ENCODE results near the gene PRKAA1. TPM values are rescaled to one million over a fixed set of nuclear protein-coding genes. Genes with fewer than 3 reads are reported as not detected.

The PRKAA1 gene
- polyA plus RNA-seq, 2 of the 4 experiments (the other 2 are of a cell fraction) = 51.5 to 107 TPM

DNA sequence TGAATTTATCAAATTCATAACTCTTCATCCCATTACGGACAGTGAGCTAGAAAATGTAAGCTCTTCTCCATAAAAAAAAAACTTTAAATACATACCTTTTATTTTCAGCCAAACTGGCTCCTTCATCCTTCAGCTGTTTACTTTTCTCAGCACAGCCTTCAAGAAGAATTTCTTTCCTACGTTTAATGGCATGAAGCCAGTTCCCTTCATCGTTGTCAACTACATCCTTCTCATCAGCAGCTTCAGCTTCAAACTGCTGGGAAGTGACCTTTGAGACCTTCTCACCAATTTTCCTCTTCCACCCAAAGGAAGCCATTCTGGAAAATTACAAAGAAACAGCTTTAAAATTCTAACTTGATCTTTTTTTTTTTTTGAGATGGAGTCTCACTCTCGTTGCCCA lies 51.5 kb downstream of the PRKAA1 start:
- FAIRE-seq (no peak), DNase-seq (ENCODE audit: low read depth in 1 of 2, low spot score in 1 of 2) (peak in 1 of 2 experiments; percentile 58), ATAC-seq (no peak)
- no peak overlapping the region for H3K27ac ChIP-seq
- H3K4me2 ChIP-seq = peak overlapping the region; percentile 33
- peaks cover 13% of the 10 kb centered on the region for H3K4me1 ChIP-seq
- CTCF ChIA-PET = interaction anchor here (0.8 kb wide), 1 partner anchor 1148 kb away, joined by 3 read pairs; no protein-coding TSS in a partner anchor
- POLR2A ChIA-PET = interaction anchor here (0.7 kb wide), 1 partner anchor 40 kb away, joined by 3 read pairs; no protein-coding TSS in a partner anchor
- WGBS (ENCODE audit: missing lambda C conversion rate) = 42% methylated on average over 4 of the region's 4 CpGs
- H3K9me3 ChIP-seq = no peaks in the 10 kb centered on the region
- H3K4me3 ChIP-seq = no peak overlapping the region
- TF ChIP-seq POLR2AphosphoS2 (conservative IDR thresholded peaks at IDR 0.05; ENCODE audit: low read length) (no peak), ZFP36 (IDR thresholded peaks at IDR 0.05; ENCODE audit: borderline replicate concordance, partially characterized antibody) (no peak), TFCP2L1 (CRISPR knock-in tag; IDR thresholded peaks at IDR 0.05) (no peak), BHLHE40 (IDR thresholded peaks at IDR 0.05; ENCODE audit: low read depth, low read length) (no peak), FOSL2 (IDR thresholded peaks at IDR 0.05) (no peak), FOSL2 (CRISPR knock-in tag; IDR thresholded peaks at IDR 0.05) (no peak), EHMT2 (IDR thresholded peaks at IDR 0.05; ENCODE audit: low read depth) (no peak), MYC (IDR thresholded peaks at IDR 0.05; ENCODE audit: borderline replicate concordance, low read length) (no peak), HOXB5 (CRISPR knock-in tag; IDR thresholded peaks at IDR 0.05) (no peak), PHF8 (IDR thresholded peaks at IDR 0.05; ENCODE audit: borderline replicate concordance, low read depth) (no peak), TP53 (CRISPR knock-in tag; IDR thresholded peaks at IDR 0.05) (no peak), CEBPB (IDR thresholded peaks at IDR 0.05) (no peak)
- TF ChIP-seq, protein P1, sequence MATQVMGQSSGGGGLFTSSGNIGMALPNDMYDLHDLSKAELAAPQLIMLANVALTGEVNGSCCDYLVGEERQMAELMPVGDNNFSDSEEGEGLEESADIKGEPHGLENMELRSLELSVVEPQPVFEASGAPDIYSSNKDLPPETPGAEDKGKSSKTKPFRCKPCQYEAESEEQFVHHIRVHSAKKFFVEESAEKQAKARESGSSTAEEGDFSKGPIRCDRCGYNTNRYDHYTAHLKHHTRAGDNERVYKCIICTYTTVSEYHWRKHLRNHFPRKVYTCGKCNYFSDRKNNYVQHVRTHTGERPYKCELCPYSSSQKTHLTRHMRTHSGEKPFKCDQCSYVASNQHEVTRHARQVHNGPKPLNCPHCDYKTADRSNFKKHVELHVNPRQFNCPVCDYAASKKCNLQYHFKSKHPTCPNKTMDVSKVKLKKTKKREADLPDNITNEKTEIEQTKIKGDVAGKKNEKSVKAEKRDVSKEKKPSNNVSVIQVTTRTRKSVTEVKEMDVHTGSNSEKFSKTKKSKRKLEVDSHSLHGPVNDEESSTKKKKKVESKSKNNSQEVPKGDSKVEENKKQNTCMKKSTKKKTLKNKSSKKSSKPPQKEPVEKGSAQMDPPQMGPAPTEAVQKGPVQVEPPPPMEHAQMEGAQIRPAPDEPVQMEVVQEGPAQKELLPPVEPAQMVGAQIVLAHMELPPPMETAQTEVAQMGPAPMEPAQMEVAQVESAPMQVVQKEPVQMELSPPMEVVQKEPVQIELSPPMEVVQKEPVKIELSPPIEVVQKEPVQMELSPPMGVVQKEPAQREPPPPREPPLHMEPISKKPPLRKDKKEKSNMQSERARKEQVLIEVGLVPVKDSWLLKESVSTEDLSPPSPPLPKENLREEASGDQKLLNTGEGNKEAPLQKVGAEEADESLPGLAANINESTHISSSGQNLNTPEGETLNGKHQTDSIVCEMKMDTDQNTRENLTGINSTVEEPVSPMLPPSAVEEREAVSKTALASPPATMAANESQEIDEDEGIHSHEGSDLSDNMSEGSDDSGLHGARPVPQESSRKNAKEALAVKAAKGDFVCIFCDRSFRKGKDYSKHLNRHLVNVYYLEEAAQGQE (IDR thresholded peaks at IDR 0.05) = no peak
- TF ChIP-seq, protein P2, sequence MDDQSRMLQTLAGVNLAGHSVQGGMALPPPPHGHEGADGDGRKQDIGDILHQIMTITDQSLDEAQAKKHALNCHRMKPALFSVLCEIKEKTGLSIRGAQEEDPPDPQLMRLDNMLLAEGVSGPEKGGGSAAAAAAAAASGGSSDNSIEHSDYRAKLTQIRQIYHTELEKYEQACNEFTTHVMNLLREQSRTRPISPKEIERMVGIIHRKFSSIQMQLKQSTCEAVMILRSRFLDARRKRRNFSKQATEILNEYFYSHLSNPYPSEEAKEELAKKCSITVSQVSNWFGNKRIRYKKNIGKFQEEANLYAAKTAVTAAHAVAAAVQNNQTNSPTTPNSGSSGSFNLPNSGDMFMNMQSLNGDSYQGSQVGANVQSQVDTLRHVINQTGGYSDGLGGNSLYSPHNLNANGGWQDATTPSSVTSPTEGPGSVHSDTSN (IDR thresholded peaks at IDR 0.05) = no peak

DNA sequence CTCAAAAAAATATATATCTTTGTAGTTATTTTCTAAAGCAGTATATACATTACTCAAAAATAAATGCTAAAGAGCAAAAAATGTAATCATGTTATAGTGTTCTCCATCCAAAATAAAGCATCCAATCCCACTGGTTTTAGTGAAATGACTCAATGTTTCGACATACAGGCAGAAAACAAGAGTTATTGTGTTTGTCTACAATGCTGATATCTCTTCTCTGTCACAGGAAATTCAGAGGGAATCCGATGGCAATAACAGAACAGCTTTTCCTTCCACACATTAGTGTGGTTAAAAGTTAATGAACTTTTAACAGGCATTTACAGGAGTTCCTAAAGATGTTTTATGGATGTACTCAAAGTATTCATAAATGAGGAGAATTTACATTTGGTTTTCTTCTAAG lies 54.4 kb downstream of the PRKAA1 start:
- DNase-seq (ENCODE audit: low read depth in 1 of 2, low spot score in 1 of 2) (no peak), ATAC-seq (no peak), FAIRE-seq (no peak)
- Histone ChIP-seq H3K4me2 (no peak overlapping the region), H3K4me3 (no peak overlapping the region), H3K4me1 (peaks cover 13% of the 10 kb centered on the region), H3K27ac (no peak overlapping the region), H3K9me3 (0 out of 3 replicates have a peak, but pooled peaks cover 3% of the 10 kb centered on the region)
- CTCF ChIA-PET = no interaction called here
- WGBS (ENCODE audit: missing lambda C conversion rate) = 87% methylated on average over 2 of the region's 2 CpGs
- TF ChIP-seq PHF8 (IDR thresholded peaks at IDR 0.05; ENCODE audit: borderline replicate concordance, low read depth) (no peak), SMC3 (IDR thresholded peaks at IDR 0.05) (no peak), HOXA7 (CRISPR knock-in tag; IDR thresholded peaks at IDR 0.05) (no peak), FOXS1 (CRISPR knock-in tag; IDR thresholded peaks at IDR 0.05) (no peak), NPAS2 (CRISPR knock-in tag; IDR thresholded peaks at IDR 0.05; ENCODE audit: borderline replicate concordance) (no peak), HOXB5 (CRISPR knock-in tag; IDR thresholded peaks at IDR 0.05) (no peak), RAD21 (conservative IDR thresholded peaks at IDR 0.05 in 1 of 2, IDR thresholded peaks at IDR 0.05 in 1 of 2) (no peak), MAFK (IDR thresholded peaks at IDR 0.05; ENCODE audit: partially characterized antibody) (no peak)
- POLR2A ChIA-PET = no interaction called here

DNA sequence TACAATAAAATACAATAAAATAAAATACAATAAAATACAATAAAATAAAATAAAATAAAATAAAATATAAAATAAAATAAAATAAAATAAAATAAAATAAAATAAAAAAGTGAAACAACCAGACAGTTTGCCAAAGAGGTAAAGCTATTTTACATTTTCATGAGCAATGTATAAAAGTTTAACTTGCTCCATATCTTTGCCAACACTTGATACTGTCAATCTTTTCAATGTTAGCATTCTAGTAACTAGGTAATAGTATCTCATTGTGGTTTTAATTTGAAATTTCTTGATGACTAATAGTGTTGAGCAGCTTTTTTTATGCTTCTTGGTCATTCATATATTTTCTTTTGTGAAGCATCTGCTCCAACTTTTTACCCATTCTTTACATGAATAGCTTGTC lies 59.7 kb downstream of the PRKAA1 start:
- Histone ChIP-seq H3K4me2 (no peak overlapping the region), H3K4me3 (no peak overlapping the region), H3K27ac (no peak overlapping the region), H3K9me3 (0 out of 3 replicates have a peak, but pooled peaks cover 3% of the 10 kb centered on the region), H3K4me1 (peaks cover 8% of the 10 kb centered on the region; the same call in 2 of the 3 replicates)
- POLR2A ChIA-PET = no interaction called here
- ATAC-seq (no peak), DNase-seq (ENCODE audit: low read depth in 1 of 2, low spot score in 1 of 2) (no peak), FAIRE-seq (no peak)
- TF ChIP-seq, protein P3, sequence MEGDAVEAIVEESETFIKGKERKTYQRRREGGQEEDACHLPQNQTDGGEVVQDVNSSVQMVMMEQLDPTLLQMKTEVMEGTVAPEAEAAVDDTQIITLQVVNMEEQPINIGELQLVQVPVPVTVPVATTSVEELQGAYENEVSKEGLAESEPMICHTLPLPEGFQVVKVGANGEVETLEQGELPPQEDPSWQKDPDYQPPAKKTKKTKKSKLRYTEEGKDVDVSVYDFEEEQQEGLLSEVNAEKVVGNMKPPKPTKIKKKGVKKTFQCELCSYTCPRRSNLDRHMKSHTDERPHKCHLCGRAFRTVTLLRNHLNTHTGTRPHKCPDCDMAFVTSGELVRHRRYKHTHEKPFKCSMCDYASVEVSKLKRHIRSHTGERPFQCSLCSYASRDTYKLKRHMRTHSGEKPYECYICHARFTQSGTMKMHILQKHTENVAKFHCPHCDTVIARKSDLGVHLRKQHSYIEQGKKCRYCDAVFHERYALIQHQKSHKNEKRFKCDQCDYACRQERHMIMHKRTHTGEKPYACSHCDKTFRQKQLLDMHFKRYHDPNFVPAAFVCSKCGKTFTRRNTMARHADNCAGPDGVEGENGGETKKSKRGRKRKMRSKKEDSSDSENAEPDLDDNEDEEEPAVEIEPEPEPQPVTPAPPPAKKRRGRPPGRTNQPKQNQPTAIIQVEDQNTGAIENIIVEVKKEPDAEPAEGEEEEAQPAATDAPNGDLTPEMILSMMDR (IDR thresholded peaks at IDR 0.05) = no peak
- TF ChIP-seq, protein P4, sequence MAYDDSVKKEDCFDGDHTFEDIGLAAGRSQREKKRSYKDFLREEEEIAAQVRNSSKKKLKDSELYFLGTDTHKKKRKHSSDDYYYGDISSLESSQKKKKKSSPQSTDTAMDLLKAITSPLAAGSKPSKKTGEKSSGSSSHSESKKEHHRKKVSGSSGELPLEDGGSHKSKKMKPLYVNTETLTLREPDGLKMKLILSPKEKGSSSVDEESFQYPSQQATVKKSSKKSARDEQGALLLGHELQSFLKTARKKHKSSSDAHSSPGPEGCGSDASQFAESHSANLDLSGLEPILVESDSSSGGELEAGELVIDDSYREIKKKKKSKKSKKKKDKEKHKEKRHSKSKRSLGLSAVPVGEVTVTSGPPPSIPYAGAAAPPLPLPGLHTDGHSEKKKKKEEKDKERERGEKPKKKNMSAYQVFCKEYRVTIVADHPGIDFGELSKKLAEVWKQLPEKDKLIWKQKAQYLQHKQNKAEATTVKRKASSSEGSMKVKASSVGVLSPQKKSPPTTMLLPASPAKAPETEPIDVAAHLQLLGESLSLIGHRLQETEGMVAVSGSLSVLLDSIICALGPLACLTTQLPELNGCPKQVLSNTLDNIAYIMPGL (CRISPR knock-in tag; IDR thresholded peaks at IDR 0.05; ENCODE audit: borderline replicate concordance) = no peak
- TF ChIP-seq POLR2A (IDR thresholded peaks at IDR 0.05; ENCODE audit: low read length) (no peak), RARB (CRISPR knock-in tag; IDR thresholded peaks at IDR 0.05) (no peak)
- CTCF ChIA-PET = interaction anchor here (1.0 to 1.8 kb wide), 4 partner anchors 13 to 52 kb away, joined by 3 to 4 read pairs (median 4); no protein-coding TSS in a partner anchor

All from A549 (cell line).